IMR-90 (cell line): ENCODE results near the gene UBR7. TPM values are rescaled to one million over a fixed set of nuclear protein-coding genes. Genes with fewer than 3 reads are reported as not detected.
A peak's percentile ranks its signal among the peaks of the same experiment; 100 is the strongest.

Source experiments
- ATAC-seq: fragments of 200-7000 bp; cut with Tn5 transposase; 2 replicates; pipeline ENCODE4 v1.9.1; 2020; ENCODE audit warnings: low read depth, mild to moderate bottlenecking, moderate library complexity
- BruUV-seq: library from RNA; stranded (reverse); fragments of 400-500 nt; replicated peaks from 2 replicates; lab custom pipeline; 2021; lab: Mats Ljungman, UMichigan
- CTCF ChIA-PET: fragments of 300-600 bp; formaldehyde crosslinking; extraction: SDS; loops from one replicate; lab custom pipeline; 2021; ENCODE audit warnings: antibody characterized with exemption; lab: Yijun Ruan, JAX
- POLR2A ChIA-PET: fragments of 300-600 bp; sonication (Branson Sonifier 250); formaldehyde crosslinking; loops from one replicate; lab custom pipeline; 2022; ENCODE audit warnings: antibody characterized with exemption; ENCODE audit not compliant: unreplicated experiment; lab: Charles Lee
- DNase-seq: peaks from one replicate; pipeline ENCODE4 v3.0.0; 2013
- H2AFZ ChIP-seq: replicated peaks from 2 replicates; pipeline ENCODE3; 2013; ENCODE audit warnings: low read length, mild to moderate bottlenecking; ENCODE audit not compliant: poor library complexity
- H2AK5ac ChIP-seq: 2 replicates; pipeline ENCODE4 v1.6.1; 2013; ENCODE audit warnings: low read depth, low read length, inconsistent platforms
- H2AK9ac ChIP-seq: replicated peaks from 2 replicates; pipeline ENCODE3; 2013; ENCODE audit warnings: mild to moderate bottlenecking, low read depth, low read length, moderate library complexity; ENCODE audit not compliant: poor library complexity
- H2BK120ac ChIP-seq: 2 replicates; pipeline ENCODE4 v1.6.1; 2013; ENCODE audit warnings: low read depth, low read length, inconsistent platforms
- H2BK15ac ChIP-seq: 3 replicates; pipeline ENCODE4 v1.6.1; 2013; ENCODE audit warnings: low read depth, low read length, inconsistent platforms
- H2BK20ac ChIP-seq: 2 replicates; pipeline ENCODE4 v1.6.1; 2013; ENCODE audit warnings: low read depth, mild to moderate bottlenecking, inconsistent platforms, low read length, moderate library complexity
- H2BK5ac ChIP-seq: 2 replicates; pipeline ENCODE4 v1.6.1; 2013; ENCODE audit warnings: mild to moderate bottlenecking, low read depth, low read length, inconsistent platforms; ENCODE audit not compliant: poor library complexity, severe bottlenecking
- H3K14ac ChIP-seq: replicated peaks from 2 replicates; pipeline ENCODE4 v1.6.1; 2013; ENCODE audit warnings: low read depth, low read length, inconsistent platforms
- H3K18ac ChIP-seq: 2 replicates; pipeline ENCODE4 v1.6.1; 2013; ENCODE audit warnings: low read depth, low read length, control low read depth
- H3K23ac ChIP-seq: 2 replicates; pipeline ENCODE4 v1.6.1; 2013; ENCODE audit warnings: low read depth, low read length, inconsistent platforms
- H3K27ac ChIP-seq: 2 replicates; pipeline ENCODE4 v1.5.1; 2013; ENCODE audit warnings: mild to moderate bottlenecking, control low read depth, low read length; ENCODE audit not compliant: insufficient read depth
- H3K27me3 ChIP-seq: 2 replicates; pipeline ENCODE4 v1.6.1; 2013; ENCODE audit warnings: low read length; ENCODE audit not compliant: control insufficient read depth, insufficient read depth
- H3K36me3 ChIP-seq: 2 replicates; pipeline ENCODE4 v1.6.1; 2013; ENCODE audit warnings: low read length, mixed read lengths; ENCODE audit not compliant: control insufficient read depth, insufficient read depth
- H3K4ac ChIP-seq: 2 replicates; pipeline ENCODE4 v1.6.1; 2013; ENCODE audit warnings: low read depth, low read length, inconsistent platforms
- H3K4me1 ChIP-seq: 2 replicates; pipeline ENCODE4 v1.6.1; 2013; ENCODE audit warnings: low read length, mixed read lengths; ENCODE audit not compliant: control insufficient read depth, insufficient read depth
- H3K4me2 ChIP-seq: 2 replicates; pipeline ENCODE4 v1.6.1; 2013; ENCODE audit warnings: low read depth, mild to moderate bottlenecking, control low read depth, low read length, moderate library complexity
- H3K4me3 ChIP-seq: 2 replicates; pipeline ENCODE4 v1.5.1; 2013; ENCODE audit warnings: low read depth, mild to moderate bottlenecking, control low read depth, low read length, moderate library complexity; ENCODE audit not compliant: insufficient read depth
- H3K56ac ChIP-seq: 2 replicates; pipeline ENCODE4 v1.6.1; 2013; ENCODE audit warnings: low read length, inconsistent platforms; ENCODE audit not compliant: insufficient read depth; ENCODE audit errors: extremely low read depth
- H3K79me1 ChIP-seq, 2 experiments: 2 replicates each; pipeline ENCODE4 v1.6.1; 2013; ENCODE audit warnings: low read length in 2 of 2, inconsistent platforms in 1 of 2, low read depth in 1 of 2
- H3K9ac ChIP-seq: 2 replicates; pipeline ENCODE4 v1.6.1; 2013; ENCODE audit warnings: low read depth, low read length, control low read depth
- H3K9me1 ChIP-seq: 2 replicates; pipeline ENCODE4 v1.6.1; 2013; ENCODE audit warnings: low read length, inconsistent platforms; ENCODE audit not compliant: insufficient read depth
- H3K9me3 ChIP-seq: 2 replicates; pipeline ENCODE4 v1.6.1; 2013; ENCODE audit warnings: low read length; ENCODE audit not compliant: control insufficient read depth, insufficient read depth
- H4K20me1 ChIP-seq: 2 replicates; pipeline ENCODE4 v1.6.1; 2013; ENCODE audit warnings: low read length, inconsistent platforms; ENCODE audit not compliant: insufficient read depth
- H4K5ac ChIP-seq: 2 replicates; pipeline ENCODE4 v1.6.1; 2013; ENCODE audit warnings: mild to moderate bottlenecking, low read depth, low read length, control low read depth
- H4K8ac ChIP-seq, 2 experiments: 2 replicates each; pipeline ENCODE4 v1.6.1; 2013; ENCODE audit warnings: low read depth in 2 of 2, low read length in 2 of 2, control low read depth in 1 of 2, inconsistent platforms in 1 of 2
- H4K91ac ChIP-seq: 2 replicates; pipeline ENCODE4 v1.6.1; 2013; ENCODE audit warnings: low read depth, low read length, inconsistent platforms; ENCODE audit not compliant: insufficient read depth
- CHD1 ChIP-seq: IDR thresholded peaks from 2 replicates; pipeline ENCODE4 v1.6.1; 2012; ENCODE audit warnings: low read depth, low read length, improper control_type of control experiment
- FOS ChIP-seq: fragments of 150-350 bp; IDR thresholded peaks from 2 replicates; pipeline ENCODE4 v1.6.1; 2016; ENCODE audit warnings: low read depth, low read length
- MAFK ChIP-seq: IDR thresholded peaks from 2 replicates; pipeline ENCODE4 v1.6.1; 2012; ENCODE audit warnings: low read depth, low read length, improper control_type of control experiment
- MAZ ChIP-seq: IDR thresholded peaks from 2 replicates; pipeline ENCODE4 v1.6.1; 2012; ENCODE audit warnings: low read depth, mild to moderate bottlenecking, low read length, improper control_type of control experiment, moderate library complexity, borderline replicate concordance
- RCOR1 ChIP-seq: IDR thresholded peaks from 2 replicates; pipeline ENCODE4 v1.6.1; 2012; ENCODE audit warnings: mild to moderate bottlenecking, low read length, improper control_type of control experiment; ENCODE audit not compliant: insufficient replicate concordance
- SMC3 ChIP-seq: fragments of 150-350 bp; IDR thresholded peaks from 2 replicates; pipeline ENCODE4 v1.6.1; 2016; ENCODE audit warnings: low read depth, mild to moderate bottlenecking, antibody characterized with exemption, low read length, moderate library complexity
- WGBS, 2 experiments: methylation state at CpG; one replicate each; pipeline versions ENCODE4 v1.1.5 to v1.1.7; 2013; ENCODE audit warnings: missing lambda C conversion rate in 2 of 2; ENCODE audit not compliant: insufficient read length in 1 of 2; ENCODE audit errors: extremely low coverage in 2 of 2; 5-methylcytosine and 5-hydroxymethylcytosine counted together
- dilution Hi-C: fragments of 300-500 bp; cut with HindIII; formaldehyde crosslinking; loops from one replicate; pipeline ENCODE4 v1.14.3; 2018; ENCODE audit warnings: low sequenced_read_pairs; ENCODE audit not compliant: unreplicated experiment
- in situ Hi-C: fragments of 300-500 bp; cut with MboI; formaldehyde crosslinking; loops from 3 replicates; pipeline ENCODE4 v1.14.3; 2019; ENCODE audit warnings: low sequenced_read_pairs, inconsistent platforms, mixed read lengths
- intact Hi-C: fragments of 100-400 bp; cut with micrococcal nuclease; formaldehyde crosslinking; loops from 2 replicates; pipeline ENCODE4 v1.10.0; 2022
- polyA plus RNA-seq, 3 experiments: library from polyadenylated mRNA; depleted of rRNA; stranded (reverse); fragments of >200 nt; gene quantifications; 2 replicates each; pipeline ENCODE4 v1.2.3, GENCODE V29; 2012; ENCODE audit warnings: low replicate concordance in 1 of 3
- total RNA-seq: library from RNA; depleted of rRNA; stranded (reverse); fragments of >200 nt; gene quantifications from 2 replicates; pipeline ENCODE4 v1.2.3, GENCODE V29; 2012
- TF ChIP-seq, protein P1 (sequence below): conservative IDR thresholded peaks from 2 replicates; pipeline ENCODE4 v1.5.1; 2012; ENCODE audit warnings: mild to moderate bottlenecking, low read depth, low read length, improper control_type of control experiment
- TF ChIP-seq, protein P2 (sequence below): fragments of 150-350 bp; IDR thresholded peaks from 2 replicates; pipeline ENCODE4 v1.6.1; 2016; ENCODE audit warnings: low read depth, mild to moderate bottlenecking, low read length, moderate library complexity, borderline replicate concordance

UBR7 gene
- total and polyA plus RNA-seq, 2 of the 4 experiments (the other 2 are of a cell fraction), result 24.2 to 29.4 TPM

DNA sequence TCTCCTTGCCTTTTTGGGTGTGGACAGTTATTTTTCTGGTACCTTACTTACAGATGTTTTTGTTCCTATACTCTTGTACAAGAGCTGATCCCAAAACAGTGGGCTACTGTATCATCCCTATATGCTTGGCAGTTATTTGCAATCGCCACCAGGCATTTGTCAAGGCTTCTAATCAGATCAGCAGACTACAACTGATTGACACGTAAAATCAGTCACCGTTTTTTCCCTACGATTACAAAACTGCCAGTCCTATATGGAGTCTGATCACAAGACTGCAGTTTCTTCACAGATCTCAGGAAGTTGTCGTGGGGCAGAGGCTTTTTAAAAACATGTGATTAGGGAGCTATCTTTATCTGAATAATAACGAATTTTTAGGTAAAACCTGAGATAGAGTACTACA is 20.6 kb upstream of the UBR7 start:
- no peak overlapping the region for H3K18ac ChIP-seq
- no peak overlapping the region for H3K4me3 ChIP-seq
- H2BK20ac ChIP-seq, result no peak overlapping the region
- H3K9me3 ChIP-seq, result no peaks in the 10 kb centered on the region
- H2AK5ac ChIP-seq, result no peak overlapping the region
- POLR2A ChIA-PET, result no interaction called here
- no peak overlapping the region for H3K4ac ChIP-seq
- WGBS, 2 experiments, result 100% methylated on average over 2 of the region's 6 CpGs; no CpG with 5 or more reads in 1 of the 2 experiments
- H3K27me3 ChIP-seq, result no peaks in the 10 kb centered on the region
- in situ Hi-C loops (no loop called here), intact Hi-C loops (no loop called here), dilution Hi-C loops (no loop called here)
- H3K36me3 ChIP-seq, result peaks cover 6% of the 10 kb centered on the region; the same call in 1 of the 2 replicates
- no peak overlapping the region for H2BK120ac ChIP-seq
- DNase-seq (no peak), ATAC-seq (no peak)
- H3K27ac ChIP-seq, result no peak overlapping the region
- H3K23ac ChIP-seq, result no peak overlapping the region
- no peak overlapping the region for H3K9ac ChIP-seq
- no peak overlapping the region for H2AFZ ChIP-seq
- BruUV-seq, result TSS peak; percentile 63
- TF ChIP-seq, protein P1, sequence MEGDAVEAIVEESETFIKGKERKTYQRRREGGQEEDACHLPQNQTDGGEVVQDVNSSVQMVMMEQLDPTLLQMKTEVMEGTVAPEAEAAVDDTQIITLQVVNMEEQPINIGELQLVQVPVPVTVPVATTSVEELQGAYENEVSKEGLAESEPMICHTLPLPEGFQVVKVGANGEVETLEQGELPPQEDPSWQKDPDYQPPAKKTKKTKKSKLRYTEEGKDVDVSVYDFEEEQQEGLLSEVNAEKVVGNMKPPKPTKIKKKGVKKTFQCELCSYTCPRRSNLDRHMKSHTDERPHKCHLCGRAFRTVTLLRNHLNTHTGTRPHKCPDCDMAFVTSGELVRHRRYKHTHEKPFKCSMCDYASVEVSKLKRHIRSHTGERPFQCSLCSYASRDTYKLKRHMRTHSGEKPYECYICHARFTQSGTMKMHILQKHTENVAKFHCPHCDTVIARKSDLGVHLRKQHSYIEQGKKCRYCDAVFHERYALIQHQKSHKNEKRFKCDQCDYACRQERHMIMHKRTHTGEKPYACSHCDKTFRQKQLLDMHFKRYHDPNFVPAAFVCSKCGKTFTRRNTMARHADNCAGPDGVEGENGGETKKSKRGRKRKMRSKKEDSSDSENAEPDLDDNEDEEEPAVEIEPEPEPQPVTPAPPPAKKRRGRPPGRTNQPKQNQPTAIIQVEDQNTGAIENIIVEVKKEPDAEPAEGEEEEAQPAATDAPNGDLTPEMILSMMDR, result no peak
- TF ChIP-seq RCOR1, result no peak
- no peak for TF ChIP-seq MAZ
- no peak for TF ChIP-seq FOS
- TF ChIP-seq SMC3, result no peak
- no peak for TF ChIP-seq MAFK
- TF ChIP-seq CHD1, result no peak
- TF ChIP-seq, protein P2, sequence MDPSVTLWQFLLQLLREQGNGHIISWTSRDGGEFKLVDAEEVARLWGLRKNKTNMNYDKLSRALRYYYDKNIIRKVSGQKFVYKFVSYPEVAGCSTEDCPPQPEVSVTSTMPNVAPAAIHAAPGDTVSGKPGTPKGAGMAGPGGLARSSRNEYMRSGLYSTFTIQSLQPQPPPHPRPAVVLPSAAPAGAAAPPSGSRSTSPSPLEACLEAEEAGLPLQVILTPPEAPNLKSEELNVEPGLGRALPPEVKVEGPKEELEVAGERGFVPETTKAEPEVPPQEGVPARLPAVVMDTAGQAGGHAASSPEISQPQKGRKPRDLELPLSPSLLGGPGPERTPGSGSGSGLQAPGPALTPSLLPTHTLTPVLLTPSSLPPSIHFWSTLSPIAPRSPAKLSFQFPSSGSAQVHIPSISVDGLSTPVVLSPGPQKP, result no peak
- no peaks in the 10 kb centered on the region; the same call in 1 of the 2 replicates for H3K9me1 ChIP-seq
- CTCF ChIA-PET, result no interaction called here
- H4K5ac ChIP-seq, result no peak overlapping the region
- H3K79me1 ChIP-seq, result peaks cover 16 to 33% of the 10 kb centered on the region in 2 experiments
- H3K4me1 ChIP-seq, result no peaks in the 10 kb centered on the region
- no peak overlapping the region for H2BK15ac ChIP-seq
- no peak overlapping the region for H3K56ac ChIP-seq
- no peak overlapping the region for H2BK5ac ChIP-seq
- H3K14ac ChIP-seq, result no peak overlapping the region
- H4K20me1 ChIP-seq, result no peaks in the 10 kb centered on the region; the same call in 1 of the 2 replicates
- no peak overlapping the region for H2AK9ac ChIP-seq
- H4K8ac ChIP-seq, result no peak overlapping the region
- no peak overlapping the region for H4K91ac ChIP-seq
- no peak overlapping the region for H3K4me2 ChIP-seq
